Activated gamma-delta T cell (primary cell): ENCODE results near the gene ADGRL1.
"Not testable (repeated sequence)": the region's sequence is repeated elsewhere in the genome, so short reads cannot be mapped to it uniquely, and the experiment has no call there.

ENCODE experiments used
- DNase-seq: peaks from one replicate; lab custom pipeline; 2025; lab: John Stamatoyannopoulos, UW

The ADGRL1 gene

DNA sequence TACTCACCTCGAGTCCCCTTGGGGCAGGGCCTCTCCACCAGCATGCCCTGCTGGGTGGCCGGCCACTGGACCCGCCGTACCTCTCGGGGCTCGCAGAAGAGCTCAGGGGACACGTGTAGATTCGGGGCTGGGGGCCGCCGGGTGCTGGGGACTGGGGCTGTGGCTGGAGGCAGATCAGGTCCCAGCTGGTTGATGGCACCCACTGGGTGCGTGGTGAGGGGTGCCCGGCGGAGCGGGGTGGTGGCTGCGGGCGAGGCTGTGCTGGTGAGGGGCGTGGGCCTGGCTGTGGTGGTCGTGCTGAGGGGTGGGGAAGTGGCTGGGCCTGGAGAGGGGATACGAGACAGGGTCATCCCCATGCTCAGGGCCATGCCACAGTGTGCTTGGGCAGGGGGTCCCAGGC, 44.7 kb downstream of the ADGRL1 start:
- no peak for DNase-seq

GRCh38 chr19:14160017-14160703, 45.8 kb downstream of the ADGRL1 start:
- DNase-seq, result no peak

GRCh38 chr19:14159059-14159458, 46.9 kb downstream of the ADGRL1 start:
- DNase-seq, result no peak

DNA sequence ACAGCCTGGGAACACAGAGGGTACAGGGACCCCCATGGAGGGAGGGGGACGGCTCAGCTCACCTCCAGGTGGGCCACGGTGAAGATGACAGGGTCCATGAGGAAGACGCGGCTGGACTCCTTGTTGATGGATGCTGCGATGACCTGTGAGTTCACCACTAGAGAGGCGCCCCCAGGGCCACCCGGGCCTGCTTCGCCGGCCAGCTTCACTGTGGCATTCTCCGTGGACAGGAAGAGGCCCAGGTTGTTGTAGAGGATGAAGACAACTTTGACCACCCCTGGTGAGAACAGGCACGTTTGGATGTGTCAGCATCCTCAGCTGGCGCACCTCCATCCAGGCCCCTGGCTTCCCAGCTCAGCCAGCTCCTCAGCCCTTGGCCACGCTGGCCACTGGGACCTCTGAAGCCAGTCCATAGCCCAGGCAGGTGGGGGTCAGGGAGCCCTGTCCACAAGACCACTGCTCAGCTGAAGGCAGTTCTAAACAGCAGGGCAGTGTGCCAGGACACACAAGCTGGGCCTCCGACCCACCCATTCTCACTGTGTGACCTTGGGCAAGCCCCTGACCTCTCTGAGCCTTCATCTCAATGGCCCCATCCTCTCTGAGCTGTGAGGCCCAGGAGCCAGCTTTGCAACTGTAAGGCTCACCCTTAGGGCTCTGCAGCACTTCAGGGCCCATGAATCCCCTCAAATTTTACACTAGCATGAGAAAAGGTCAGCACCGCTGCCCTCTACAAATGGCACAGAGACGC, 47.5 kb downstream of the ADGRL1 start:
- DNase-seq, result no peak

GRCh38 chr19:14156971-14157717, 48.8 kb downstream of the ADGRL1 start:
- no peak for DNase-seq

DNA sequence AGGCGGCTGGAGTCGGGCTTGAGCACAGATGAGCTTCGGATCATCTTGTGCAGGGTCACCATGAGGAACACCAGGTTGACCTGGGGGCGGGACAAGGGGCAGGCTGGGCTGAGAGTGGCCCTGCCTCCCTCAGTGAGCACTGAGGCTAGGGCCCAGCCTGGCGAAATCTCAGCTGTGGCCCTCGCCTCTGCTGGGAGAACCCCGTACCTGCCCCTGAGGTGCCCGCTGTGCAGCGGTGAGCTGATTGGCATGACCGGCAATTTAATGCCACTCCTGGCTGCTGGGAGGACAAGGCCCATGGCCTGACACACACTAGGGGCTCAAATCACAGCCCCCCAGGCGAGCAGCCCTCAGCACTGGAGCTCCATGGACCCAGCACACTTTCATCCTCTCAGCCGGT, 49.8 kb downstream of the ADGRL1 start:
- no peak for DNase-seq

DNA sequence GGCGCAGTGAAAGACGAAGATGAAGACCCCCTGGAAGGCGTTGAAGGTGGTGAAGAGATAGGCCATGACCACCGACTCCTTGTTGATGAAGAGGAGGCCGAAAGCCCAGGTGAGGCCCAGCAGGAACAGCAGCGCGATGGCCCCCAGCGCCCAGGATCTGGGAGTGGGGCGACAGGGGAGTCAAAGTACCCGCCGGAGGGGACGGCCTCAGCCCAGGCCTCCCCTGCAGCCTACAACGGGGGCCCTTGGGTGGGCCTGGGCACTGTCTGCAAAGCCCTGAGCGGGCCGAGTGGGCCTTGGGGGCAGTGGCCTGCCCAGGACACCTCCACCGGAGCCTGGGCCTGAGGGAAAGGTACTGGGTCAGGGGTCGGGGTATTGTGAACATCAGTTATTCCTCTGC, 50.6 kb downstream of the ADGRL1 start:
- DNase-seq, result no peak

DNA sequence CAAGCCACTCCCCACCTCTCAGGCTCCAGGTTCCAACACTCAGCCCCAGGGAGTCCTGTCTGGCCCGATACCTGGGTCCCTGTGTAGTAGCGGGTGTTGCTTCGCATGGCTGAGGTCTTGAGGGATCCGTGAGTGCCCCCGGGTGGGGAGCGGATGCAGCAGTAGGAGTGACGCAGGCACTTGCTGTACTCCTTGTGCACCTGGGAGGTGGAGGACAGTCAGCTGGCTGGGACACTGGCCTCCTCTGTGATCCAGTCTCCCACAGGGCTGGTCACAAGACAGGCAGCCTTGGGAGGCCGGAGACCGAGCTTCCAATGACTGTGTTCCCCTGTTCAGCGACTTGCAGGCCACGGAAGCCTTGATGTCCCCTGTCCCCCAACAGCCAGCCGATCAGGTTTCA, 53.3 kb downstream of the ADGRL1 start:
- no peak for DNase-seq

DNA sequence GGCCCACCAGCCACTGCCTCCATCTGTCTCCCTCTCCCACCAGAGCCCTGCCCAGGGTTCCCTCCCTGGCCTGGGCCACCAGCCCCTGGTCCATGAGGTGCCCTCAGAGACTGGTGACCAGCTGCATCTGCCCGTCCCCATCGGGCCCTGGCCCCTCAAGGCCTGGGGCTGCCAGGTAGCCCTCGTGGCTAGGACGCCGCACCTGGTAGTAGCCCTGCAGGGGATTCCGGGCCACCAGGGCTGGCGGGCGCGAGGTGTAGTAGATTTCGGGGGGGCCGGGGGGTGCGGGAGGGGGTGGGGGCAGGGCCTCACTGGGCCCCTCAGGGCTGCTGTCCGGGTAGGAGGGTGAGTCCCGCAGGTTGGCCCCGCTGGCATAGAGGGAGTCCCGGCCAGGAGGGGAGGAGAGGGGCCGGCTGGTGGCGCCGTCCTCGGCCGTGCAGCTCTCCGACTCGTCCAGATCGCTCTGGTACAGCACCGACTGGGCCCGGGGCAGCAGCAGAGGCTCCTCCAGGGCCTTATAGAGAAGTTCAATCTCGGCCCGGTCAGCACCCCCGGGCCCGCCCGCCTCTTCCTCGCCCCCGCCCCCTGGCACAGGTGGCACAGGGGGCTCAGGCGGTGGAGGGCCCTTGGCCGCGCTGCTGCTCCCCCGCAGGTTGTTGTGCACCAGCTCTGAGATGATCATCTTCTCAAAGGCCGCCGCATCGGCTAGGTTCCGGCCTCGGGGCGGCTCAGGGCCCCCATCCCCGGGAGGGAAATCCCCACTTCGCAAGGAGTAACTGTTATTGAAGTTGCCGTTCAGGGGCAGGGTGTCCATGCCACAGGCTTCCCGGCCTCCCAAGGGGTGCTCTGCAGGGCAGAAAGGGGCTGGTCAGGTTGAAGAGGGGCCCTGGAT, 55.0 kb downstream of the ADGRL1 start:
- DNase-seq, result no peak

GRCh38 chr19:14150041-14150769, 55.8 kb downstream of the ADGRL1 start:
- no peak for DNase-seq

DNA sequence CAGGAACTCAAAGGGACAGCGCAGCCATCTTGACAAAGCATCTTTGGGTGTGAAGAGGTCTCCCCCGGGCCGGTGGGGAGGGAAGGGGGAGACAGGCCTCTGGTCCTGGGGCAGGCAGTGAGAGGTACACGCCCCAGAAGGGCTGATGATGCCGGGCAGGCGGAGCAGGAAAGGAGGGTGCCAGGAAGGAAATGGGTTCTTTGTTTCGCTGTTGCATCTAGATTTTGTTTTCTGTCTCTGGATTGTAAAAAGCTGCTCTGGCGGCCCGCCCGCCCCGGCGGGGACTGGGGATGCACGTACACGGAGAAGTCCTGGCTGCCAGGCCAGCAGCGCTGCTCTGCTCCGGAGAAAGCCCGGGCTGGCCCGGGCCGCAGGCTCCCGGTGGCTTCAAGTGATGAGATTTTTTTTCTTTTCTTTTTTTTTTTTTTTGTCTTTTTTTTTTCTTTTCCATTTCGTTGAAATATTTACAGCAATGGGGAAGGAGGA, 56.4 kb downstream of the ADGRL1 start:
- no peak for DNase-seq

GRCh38 chr19:14148751-14149410, 57.1 kb downstream of the ADGRL1 start:
- DNase-seq, result no peak

- DNase-seq, result no peak
These were observed 58.0 kb downstream of the ADGRL1 start for GRCh38 chr19:14147797-14148605.

DNA sequence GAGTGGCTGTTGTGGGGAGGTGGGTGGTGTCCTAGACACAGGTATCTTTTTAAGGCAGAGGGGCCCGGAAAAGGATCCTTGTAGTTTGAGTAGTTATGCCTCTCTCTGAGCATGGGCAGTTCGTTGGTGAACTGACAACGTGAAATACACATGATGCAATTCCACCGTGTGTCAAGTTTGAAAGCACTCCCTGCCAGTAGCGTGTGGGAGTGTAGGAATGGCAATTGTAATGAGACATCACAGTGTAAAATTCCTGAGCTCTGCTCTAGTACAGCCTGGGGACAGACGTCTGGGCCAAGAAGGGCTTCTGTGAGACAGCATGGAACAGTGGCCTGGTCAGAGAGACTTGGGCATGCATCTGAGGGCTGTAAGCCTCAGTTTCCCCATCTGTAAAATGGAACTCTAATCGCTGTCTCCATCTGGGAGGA, 59.2 kb downstream of the ADGRL1 start:
- no peak for DNase-seq

DNA sequence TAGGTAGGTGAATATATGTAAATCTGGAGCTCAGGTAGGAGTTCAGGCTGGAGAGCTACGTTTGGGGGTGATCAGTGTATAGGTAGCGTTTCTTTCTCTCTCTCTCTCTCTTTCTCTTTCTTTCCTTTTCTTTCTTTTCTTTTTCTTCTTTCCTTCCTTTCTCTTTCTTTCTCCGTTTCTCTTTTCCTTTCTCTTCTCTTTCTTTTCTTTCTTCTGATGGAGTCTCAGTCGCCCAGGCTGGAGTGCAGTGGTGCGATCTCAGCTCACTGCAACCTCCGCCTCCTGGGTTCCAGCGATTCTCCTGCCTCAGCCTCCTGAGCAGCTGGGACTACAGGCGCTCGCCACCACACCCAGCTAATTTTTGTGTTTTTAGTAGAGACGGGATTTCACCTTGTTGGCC, 59.8 kb downstream of the ADGRL1 start:
- not testable (repeated sequence) for DNase-seq

DNA sequence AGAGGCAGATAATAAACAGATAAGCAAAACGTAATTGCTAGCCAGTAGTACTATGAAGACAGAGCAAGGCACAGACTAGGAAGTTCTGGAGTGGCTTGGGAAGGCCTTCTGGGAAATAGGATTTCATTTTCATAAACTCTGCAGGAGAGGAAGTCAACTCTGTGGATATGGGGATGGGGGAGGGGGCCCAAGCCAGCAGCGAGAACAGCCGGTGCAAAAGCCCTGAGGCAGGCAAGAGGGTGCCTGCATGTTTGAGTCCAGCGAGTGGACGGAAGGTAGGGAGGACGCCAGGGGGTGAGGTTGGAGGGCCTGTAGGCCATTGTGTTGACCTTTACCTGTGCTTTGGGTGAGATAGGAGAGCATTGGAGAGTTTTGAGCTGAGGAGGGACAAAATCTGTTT, 60.6 kb downstream of the ADGRL1 start:
- DNase-seq, result no peak

- DNase-seq, result no peak
These were observed 63.4 kb downstream of the ADGRL1 start for GRCh38 chr19:14142262-14143190.

DNA sequence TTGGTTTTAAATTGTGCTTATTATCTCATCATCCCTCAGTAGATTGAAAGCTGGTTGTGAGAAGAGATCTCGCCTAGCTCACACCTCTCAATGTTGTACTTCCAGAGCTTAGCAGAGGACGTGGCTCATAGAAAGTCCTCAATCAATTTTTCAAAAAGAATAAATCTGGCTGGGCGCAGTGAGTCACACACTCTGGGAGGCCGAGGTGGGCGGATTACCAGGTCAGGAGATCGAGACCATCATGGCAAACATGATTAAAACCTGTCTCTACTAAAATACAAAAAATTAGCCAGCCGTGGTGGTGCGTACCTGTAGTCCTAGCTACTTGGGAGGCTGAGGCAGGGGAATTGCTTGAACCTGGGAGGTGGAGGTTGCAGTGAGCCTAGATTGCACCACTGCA, 64.9 kb downstream of the ADGRL1 start:
- DNase-seq, result no peak
